Testis (tissue), 2 donors: ENCODE data around the gene OXSR1.
"Not testable (repeated sequence)": the region's sequence is repeated elsewhere in the genome, so short reads cannot be mapped to it uniquely, and the experiment has no call there.

Source experiments
- CTCF ChIP-seq, 3 experiments: fragments of 450-650 bp in 2 of 3; fragments of 200-600 bp in 1 of 3; sonication (generic) in 1 of 3; IDR thresholded peaks; one replicate each; pipeline ENCODE4 v1.5.1; 2016 to 2019; ENCODE audit warnings: antibody characterized with exemption in 3 of 3, mild to moderate bottlenecking in 2 of 3, moderate library complexity in 1 of 3
- POLR2A ChIP-seq: fragments of 450-650 bp; IDR thresholded peaks from one replicate; pipeline ENCODE4 v1.6.1; 2017; ENCODE audit warnings: antibody characterized with exemption, mild to moderate bottlenecking, moderate library complexity

- not testable (repeated sequence) for TF ChIP-seq CTCF (IDR thresholded peaks at IDR 0.05); POLR2A
Measured at GRCh38 chr3:38202931-38203330, 37.6 kb downstream of the OXSR1 start.
